IPS DF 4.7 (cell line): ENCODE data around the gene LRRC38.
"Not testable (repeated sequence)": the region's sequence is repeated elsewhere in the genome, so short reads cannot be mapped to it uniquely, and the experiment has no call there.

Source experiments
- DNase-seq: peaks from one replicate; pipeline ENCODE4 v3.0.0-alpha.2; 2013; ENCODE audit warnings: low spot score; ENCODE audit errors: extremely low read depth

LRRC38 gene

DNA sequence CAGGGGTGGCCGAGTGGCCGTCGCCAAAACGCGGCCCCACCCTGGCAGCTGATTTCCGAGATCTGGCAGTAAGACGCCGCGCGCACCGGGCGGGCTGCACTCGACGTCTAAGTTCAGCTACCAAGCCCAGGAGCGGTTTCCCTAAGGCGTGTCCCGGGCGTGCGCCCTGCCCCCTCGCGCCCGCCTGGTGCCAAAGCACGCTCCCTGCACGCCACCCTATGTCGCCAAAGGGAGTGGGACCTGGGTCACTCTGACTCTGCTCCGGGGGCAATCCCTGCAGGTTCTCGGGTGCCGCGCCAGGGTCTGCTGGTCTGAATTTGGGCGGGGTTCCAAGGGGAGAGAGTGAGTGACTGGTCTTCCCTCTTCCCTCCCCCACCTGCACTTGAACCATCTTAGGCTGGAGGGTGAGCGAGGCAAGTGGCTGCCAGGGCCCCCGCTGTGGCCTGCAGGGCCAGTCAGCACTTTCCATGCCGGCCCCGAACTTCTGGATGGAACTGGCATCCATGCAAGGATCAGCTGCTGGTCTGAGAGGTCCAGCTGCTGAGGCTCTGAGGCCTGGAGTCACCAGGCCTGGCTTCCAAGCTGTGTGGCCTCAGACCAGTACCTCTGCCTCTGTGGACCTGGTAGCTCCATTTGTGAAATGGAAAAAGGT is at the start of gene LRRC38:
Gene LRRC38 (minus strand): TSS at position 109 of the 652 bp plus-strand sequence. CDS start 410 bp downstream, outside the sequence.
- DNase-seq: no peak

DNA sequence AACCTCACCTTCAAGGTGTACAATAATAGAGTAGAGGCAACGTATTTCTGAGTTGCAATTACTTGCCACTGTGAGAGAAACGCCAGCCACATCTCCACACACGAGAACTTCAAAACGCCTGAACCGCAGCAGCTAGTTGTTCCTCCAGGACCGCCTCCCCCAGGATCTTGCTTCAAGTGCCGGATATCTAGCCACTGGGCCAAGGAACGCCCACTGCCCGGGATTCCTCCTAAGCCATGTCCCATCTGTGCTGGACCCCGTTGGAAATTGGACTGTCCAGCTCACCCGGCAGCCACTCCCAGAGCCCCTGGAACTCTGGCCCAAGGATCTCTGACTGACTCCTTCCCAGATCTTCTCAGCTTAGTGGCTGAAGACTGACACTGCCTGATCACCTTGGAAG is 49.2 kb upstream of the LRRC38 start:
- DNase-seq: not testable (repeated sequence)

- no peak for DNase-seq
Observed at GRCh38 chr1:13560541-13560940, 46.7 kb upstream of the LRRC38 start.

- no peak for DNase-seq
Observed at GRCh38 chr1:13556224-13556764, 42.5 kb upstream of the LRRC38 start.

GRCh38 chr1:13554798-13555197 is 41.0 kb upstream of the LRRC38 start:
- DNase-seq: no peak

GRCh38 chr1:13550663-13551062 is 36.9 kb upstream of the LRRC38 start:
- DNase-seq: no peak

DNA sequence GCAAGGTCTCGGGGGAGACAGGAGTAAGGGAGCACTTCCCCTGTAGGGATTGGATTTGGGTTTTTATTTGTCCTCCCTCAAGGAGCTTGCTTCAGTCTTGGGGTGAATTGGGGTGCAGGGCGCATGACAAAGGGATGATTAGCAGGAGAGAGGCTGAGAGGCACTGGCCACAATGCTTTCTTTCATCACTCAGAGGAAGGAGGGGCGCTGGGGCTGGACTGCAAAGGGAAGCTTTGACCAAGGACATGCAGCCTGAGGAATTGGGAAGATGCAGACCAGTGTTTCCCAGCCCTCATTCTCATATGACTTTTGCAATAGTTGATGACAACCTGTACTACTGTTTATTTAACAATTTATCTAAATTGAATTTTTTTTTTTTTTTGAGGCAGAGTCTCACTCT is 35.7 kb upstream of the LRRC38 start:
- DNase-seq: no peak

- no peak for DNase-seq
Observed at GRCh38 chr1:13549021-13549420, 35.2 kb upstream of the LRRC38 start.

DNA sequence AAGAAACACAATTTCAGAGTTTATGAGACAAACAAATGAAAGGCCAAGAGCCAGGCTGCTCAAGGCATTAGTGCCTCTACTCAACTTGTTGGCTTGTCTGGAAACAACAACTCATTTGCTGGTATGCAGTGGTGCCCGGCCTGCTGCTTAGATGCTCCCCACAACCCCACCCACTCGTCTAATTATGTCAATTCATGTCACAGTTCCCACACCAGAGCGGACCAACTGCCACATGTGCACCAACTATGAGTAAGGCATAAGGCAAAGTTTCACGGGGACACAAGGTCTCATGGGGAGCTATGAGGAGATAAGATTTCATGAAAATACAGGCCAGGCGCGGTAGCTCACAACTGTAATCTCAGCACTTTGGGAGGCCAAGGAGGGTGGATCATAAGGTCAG is 34.5 kb upstream of the LRRC38 start:
- DNase-seq: no peak

DNA sequence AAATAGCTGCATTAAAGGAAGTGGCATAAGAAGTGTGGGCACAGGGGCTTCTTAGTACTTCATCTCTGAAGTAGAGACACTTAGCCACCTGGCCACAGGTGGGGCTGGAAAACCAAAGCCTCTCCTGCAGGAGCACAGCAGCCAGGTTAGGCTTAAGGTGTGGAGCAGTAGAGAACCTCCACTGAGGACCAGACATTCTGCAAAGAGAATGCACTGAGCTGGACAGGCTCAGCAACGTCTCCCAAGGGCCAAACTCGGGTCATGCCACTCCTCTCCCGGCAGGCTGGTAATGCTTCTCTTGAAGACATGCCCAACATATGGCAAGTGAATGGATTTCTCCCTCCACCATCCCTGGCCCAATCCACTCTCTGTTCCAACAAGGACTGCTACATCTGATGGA is 33.0 kb upstream of the LRRC38 start:
- no peak for DNase-seq

DNA sequence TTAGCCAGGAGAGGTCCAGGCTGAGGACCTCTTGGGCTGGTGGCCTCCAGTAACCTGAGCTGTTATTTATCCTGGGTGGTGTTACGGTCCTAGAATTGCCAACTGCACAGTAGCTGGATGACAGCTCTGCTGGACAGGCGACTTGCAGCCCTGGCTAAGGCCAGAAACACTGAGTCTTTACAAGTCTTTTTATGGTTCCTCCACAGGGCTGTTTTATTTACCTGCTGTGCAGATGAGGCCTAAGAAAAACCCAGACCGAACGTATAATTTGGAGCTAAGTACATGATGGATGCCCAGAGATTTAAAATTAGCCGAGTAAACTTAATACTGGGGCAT is 30.4 kb upstream of the LRRC38 start:
- no peak for DNase-seq

- DNase-seq: no peak
Observed at GRCh38 chr1:13543451-13544220, 29.8 kb upstream of the LRRC38 start.

DNA sequence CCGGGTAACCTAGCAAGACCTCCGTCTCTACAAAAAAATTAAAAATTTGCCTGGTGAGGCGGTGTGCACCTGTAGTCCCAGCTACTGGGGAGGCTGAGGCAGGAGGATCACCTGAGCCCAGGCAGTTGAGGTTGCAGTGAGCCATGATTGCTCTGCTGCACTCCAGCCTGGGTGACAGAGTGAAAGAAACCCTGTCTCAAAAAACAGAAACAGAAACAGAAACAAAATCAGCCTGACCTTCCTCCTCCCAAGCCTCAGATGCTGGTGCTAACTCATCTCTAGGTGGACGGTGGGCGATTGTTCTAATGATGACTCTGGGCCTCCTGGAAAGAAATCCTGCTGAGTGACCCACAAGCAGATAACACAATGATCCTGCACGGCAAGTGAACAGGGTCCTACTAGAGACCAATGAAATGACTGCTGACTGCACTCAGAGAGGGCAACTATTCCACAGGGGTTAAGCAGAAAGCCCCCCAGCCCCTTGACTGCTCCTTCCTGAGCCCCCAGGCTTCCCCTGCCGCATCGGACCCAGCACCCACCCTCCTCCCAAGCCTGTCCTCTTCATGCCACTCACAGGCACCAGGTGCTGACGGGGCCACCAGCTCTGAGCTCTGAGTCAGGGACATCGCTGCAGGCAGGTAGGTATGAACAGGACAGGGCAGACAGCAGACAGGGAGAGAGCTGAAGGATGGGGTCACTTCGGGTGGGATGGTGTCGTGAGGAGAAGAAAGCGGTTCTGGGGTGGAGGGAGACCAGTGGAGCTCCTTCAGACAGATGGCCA is 27.8 kb upstream of the LRRC38 start:
- no peak for DNase-seq

DNA sequence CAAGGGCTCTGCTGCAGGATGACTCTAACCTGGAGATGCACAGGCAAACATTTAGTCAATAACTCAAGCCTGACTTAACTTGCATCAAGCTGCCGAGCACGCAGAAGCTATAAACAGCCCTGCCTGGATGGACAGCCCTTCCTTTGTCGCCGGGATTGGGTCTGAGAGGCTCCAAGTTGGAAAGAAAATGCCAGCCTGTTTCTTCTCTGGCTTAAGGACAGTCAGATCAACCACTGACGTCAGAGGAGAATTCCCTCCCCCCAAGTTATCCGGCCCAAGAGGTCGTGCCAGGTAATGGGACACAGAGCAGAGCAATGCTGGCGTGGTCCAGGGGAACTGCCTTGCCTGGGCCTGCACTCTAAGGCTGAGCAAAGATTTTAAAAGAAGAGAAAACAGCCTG is 27.1 kb upstream of the LRRC38 start:
- DNase-seq: no peak

DNA sequence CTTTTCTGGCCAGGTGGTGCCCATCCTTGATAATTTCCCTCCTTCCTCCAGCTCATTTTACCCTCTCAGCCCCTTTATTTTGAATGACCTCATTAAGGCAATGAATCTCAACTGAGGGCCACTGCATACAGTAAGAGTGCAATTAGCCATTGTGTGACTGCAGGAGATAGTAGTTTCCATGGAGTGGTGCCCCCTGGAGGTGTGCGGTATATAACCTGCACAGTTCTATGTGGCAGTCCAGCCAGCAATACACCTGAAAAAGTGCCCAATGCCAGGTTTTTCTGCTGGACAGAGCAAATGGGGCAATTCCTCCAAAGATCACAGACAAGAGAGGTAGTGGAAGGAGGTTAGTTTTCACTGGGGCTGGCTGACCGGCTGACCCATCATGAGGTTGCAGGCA is 25.9 kb upstream of the LRRC38 start:
- DNase-seq: no peak

GRCh38 chr1:13538832-13539231 is 25.0 kb upstream of the LRRC38 start:
- no peak for DNase-seq

- no peak for DNase-seq
Observed at GRCh38 chr1:13536571-13536970, 22.8 kb upstream of the LRRC38 start.

- no peak for DNase-seq
Observed at GRCh38 chr1:13535227-13535626, 21.4 kb upstream of the LRRC38 start.

DNA sequence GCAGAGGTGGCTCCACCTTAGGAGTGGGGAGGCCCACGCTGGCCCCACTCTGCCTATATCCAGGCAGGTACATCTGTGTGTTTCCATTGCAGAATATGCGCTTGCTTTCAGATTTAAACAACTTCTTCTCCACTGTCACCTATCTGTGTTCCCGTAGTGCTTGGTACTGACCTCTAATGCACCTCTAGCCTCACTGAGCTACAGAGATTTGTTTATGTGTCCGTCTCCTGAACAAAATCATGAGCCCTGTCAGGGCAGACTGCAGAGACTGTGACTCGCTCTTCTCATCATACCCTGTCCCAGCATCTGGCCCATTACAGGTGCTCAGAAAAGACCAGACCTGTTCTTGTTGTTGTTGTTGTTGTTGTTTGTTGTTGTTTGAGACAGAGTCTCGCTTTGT is 14.5 kb upstream of the LRRC38 start:
- no peak for DNase-seq

GRCh38 chr1:13523780-13524477 is 10.1 kb upstream of the LRRC38 start:
- DNase-seq: no peak

GRCh38 chr1:13520985-13521384 is 7.2 kb upstream of the LRRC38 start:
- no peak for DNase-seq
